NCI-H2196 treated with DMSO at 0.1 percent for 48 hours (cell line): ENCODE measurements around the gene CD4.
A peak's percentile ranks its signal among the peaks of the same experiment; 100 is the strongest.

Source experiments
- DNase-seq: peaks from one replicate; lab custom pipeline; 2025; ENCODE audit not compliant: unreplicated experiment; lab: John Stamatoyannopoulos, UW

CD4 gene

DNA sequence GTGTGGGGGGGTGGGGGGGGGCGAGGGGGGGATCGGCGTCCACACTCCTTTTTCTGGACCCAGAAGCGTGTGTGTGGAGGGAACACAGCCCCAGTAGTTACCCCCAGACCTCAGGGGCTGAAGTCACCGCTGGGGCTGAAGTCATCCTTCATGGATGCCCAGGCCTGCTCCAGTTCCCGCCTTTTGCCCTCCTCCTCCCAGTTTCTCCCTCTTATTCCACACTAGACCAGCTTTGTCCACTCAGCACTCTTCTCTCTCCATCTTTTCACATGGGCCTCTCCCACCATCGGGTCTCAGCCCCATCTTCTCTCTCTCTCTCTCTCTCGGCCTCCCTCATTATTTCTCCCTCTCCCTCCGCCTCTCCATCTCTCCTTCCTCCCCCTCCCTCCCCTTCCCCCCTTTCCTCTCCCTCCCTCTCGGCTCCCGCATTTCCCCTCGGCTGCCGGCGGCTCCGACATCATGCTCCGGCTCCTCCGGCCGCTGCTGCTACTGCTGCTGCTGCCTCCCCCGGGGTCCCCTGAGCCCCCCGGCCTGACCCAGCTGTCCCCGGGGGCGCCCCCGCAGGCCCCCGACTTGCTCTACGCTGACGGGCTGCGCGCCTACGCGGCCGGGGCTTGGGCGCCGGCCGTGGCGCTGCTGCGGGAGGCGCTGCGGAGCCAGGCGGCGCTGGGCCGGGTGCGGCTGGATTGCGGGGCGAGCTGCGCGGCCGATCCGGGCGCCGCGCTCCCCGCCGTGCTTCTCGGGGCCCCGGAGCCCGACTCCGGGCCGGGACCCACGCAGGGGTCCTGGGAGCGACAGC is 38.9 kb downstream of the CD4 start, which contains the start of gene P3H3:
Gene P3H3 (plus strand): TSS at position 426 of the 799 bp plus-strand sequence. CDS start 34 bp downstream, at position 460.
- no peak for DNase-seq

- no peak for DNase-seq
Measured at GRCh38 chr12:6828781-6829535, 39.6 kb downstream of the CD4 start.

DNA sequence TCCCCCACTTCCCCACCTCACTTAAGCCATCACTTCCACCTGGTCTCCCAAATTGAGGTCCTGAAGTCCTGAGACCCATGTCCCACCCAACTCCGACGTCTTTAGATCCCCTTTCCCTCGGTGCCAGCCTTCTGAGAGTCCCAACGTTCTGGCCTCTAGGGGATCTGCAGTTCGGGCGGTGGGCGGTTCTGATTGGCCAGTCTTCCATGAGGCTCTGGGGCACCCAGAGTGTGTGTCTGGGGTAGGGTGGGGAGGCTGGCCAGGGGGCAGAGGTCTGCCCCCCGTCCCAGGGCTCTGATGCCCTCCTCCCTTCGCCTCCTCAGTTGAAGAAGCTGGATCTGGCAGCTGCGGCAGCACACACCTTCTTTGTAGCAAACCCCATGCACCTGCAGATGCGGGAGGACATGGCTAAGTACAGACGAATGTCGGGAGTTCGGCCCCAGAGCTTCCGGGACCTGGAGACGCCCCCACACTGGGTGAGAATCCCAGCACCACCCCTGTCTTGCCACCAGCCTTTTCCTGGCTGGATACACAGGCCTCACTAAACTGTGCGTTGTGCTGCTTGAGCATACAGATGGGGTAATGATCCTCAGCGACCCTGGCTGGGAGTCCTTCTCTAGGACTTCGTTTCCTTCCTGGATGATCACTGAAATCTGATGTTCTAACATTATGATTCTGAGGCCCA is 40.4 kb downstream of the CD4 start:
- DNase-seq = no peak

- DNase-seq = no peak
Measured at GRCh38 chr12:6830286-6830890, 41.1 kb downstream of the CD4 start.

DNA sequence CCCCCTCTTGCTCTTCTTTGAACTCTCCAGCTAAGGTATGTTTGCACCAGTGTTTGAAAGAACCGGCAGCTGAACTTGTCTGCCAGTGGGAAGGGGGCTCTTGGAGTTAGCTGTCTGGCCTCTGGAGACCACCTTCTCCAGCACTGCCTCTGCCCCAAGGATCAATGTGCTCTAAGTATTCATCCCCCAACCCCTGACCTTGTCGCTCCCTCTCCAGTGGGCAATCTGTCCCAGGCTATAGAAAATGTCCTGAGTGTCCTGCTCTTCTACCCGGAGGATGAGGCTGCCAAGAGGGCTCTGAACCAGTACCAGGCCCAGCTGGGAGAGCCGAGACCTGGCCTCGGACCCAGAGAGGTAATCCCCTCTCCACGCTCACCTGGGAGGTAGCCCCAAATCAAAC is 41.7 kb downstream of the CD4 start:
- DNase-seq = no peak

GRCh38 chr12:6831450-6831995 is 42.2 kb downstream of the CD4 start:
- no peak for DNase-seq

DNA sequence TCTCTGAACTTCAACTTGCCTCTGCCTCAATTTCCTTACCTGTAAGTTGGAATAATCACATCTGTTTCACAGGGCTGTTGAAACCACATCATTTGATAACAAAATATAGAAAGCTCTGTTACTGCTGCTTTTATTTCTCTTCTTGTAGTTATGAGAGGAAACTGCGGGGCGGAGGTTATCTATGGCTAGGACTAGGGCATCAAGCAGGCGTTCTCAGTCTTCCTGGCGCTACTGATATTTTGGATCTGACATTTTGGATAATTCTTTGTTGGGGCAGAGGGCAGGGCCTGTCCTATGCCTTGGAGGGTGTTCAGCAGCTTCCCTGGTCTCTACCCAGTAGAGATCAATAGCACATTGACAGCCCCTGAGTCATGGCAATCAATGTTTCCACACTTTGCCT is 42.8 kb downstream of the CD4 start:
- DNase-seq = no peak

DNA sequence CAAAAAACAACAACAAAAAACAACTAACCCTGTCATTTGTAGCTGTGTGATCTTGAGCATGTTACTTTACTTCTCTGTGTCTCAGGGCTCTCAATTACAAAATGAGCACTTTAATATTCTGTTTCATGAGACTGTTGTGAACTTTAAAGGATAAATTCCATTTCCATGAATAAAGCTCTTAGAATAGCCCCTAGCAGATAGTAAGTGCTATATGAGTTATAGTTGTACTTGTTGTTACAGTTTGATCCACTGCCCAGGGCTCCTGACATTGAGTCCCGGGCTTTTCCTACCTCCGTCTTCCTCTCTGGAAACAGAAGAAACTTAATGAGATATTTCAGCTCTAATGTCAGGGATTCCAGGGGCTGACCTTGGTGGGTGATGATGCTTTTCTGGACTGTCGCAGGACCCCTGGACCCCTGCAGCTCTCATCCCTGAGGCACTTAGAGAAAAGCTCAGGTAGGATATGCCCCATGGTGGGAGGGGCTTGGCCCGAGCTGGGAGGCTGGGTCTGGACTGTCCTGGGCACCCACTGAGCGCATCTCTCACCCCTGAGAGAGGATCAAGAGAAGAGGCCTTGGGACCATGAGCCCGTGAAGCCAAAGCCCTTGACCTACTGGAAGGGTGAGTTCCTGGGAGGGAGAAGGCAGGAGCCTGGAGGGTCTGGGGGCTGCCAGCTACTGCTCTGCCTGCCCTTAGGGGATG is 44.0 kb downstream of the CD4 start:
- DNase-seq = no peak

GRCh38 chr12:6834254-6834653 is 44.9 kb downstream of the CD4 start:
- no peak for DNase-seq

DNA sequence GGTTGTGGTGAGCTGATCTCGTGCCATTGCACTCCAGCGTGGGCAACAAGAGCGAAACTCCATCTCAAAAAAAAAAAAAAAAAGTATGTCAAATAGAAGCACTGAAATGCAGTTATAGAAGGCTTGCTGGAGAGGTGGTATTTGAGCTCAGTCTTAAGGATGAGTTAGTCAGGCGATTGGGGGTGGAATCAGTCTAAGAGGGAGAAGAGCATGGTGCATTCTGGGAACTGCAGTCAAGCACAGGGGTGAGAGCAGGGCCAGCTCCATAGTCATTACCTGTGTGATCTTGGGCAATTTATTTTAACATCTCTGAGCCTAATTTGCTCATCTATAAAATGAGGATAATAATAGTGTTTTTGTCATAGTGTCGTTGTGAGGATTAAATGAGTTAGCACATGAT is 45.5 kb downstream of the CD4 start:
- no peak for DNase-seq

GRCh38 chr12:6836851-6837250 is 47.5 kb downstream of the CD4 start:
- DNase-seq = no peak

DNA sequence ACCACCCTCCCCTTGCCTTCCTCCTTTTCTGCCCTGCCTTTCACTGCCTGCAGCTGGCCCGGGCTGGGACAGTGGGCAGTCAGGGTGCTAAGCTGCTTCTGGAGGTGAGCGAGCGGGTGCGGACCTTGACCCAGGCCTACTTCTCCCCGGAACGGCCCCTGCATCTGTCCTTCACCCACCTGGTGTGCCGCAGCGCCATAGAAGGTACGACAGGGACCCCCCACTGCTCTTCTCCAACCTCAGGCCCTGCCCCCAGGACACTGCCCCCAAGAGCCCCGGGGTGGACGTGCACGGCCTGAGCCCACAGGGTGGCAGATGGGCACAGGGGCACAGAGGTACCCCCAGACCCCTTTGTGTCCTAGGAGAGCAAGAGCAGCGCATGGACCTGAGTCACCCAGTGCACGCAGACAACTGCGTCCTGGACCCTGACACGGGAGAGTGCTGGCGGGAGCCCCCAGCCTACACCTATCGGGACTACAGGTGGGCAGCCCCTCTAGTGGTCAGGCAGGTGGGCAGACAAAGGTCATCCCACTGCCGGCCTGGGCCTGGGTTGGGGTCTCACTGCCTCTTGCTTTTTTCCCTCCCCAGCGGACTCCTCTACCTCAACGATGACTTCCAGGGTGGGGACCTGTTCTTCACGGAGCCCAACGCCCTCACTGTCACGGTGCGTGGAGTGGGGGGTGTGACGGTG is 48.2 kb downstream of the CD4 start:
- no peak for DNase-seq

DNA sequence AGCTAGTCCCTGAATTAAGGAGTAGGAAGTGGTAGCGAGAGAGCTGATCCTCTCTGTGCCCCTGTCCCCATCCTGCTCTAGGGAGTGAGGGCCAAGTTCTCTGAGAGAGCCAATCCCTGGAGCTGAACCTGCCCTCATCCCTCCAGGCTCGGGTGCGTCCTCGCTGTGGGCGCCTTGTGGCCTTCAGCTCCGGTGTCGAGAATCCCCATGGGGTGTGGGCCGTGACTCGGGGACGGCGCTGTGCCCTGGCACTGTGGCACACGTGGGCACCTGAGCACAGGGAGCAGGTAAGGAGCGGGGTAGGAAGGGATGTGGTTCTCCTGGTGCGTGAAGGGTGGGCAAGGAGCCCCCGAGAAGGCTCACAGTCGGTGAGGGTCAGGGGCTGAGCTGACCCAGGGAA is 49.5 kb downstream of the CD4 start:
- DNase-seq = no peak

- DNase-seq = peak; percentile 7
Measured at GRCh38 chr12:6839482-6840201, 50.3 kb downstream of the CD4 start.

DNA sequence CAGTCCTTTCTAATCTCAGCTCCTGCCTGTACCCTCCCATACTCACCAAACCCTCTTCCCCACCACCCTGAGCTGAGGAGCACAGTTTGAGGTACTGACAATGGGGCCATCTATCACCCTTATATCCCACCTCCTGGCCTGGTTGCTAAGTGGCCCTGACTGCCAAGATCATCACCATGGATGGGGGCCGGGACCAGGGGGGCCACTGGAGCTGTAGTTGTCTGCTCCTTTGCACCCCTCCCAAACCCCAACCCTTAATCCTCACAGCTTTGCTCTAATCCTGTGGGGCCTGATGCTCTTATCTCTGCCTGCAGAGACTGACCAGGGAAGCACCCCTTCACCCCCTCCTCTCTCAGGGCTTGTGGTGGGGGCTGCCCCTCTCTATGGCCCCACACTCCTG is 51.0 kb downstream of the CD4 start:
- no peak for DNase-seq

GRCh38 chr12:6840761-6841515 is 51.6 kb downstream of the CD4 start, which contains the start of gene GNB3:
Gene GNB3, plus strand, starts transcription at chr12:6840925. Its CDS starts 363 bp downstream, at chr12:6841288.
- no peak for DNase-seq

DNA sequence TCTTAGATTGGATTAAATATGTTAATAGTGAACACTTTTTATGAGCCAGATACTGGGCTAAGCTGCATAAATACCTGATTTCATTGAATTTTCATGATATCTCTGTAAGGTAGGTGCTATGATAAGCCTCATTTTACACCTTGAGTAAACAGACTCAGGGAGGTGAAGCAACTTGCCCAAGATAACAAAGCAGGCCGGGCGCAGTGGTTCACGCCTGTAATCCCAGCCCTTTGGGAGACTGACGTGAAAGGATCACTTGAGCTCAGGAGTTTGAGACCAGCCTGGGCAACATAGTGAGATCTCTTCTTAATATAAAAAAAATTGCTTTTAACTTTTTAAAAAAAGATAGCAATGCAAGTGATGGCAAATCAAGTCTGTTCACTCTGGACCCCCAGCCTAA is 52.7 kb downstream of the CD4 start:
- DNase-seq = no peak

GRCh38 chr12:6843118-6843902 is 54.0 kb downstream of the CD4 start:
- DNase-seq = no peak
